Right hindlimb (tissue), 1 donor: Measurements from ENCODE around the gene CA10.
A peak's percentile ranks its signal among the peaks of the same experiment; 100 is the strongest.

Experiments used
- DNase-seq: peaks from one replicate; pipeline ENCODE4 v3.0.0-alpha.2; 2018

CA10 gene

GRCh38 chr17:52158450-52159042, at the start of gene CA10:
CA10 (minus strand) TSS chr17:52158714.
- peak; percentile 24 for DNase-seq

- DNase-seq = no peak
Observed at GRCh38 chr17:52207796-52208195, 49.3 kb upstream of the CA10 start.

GRCh38 chr17:52202520-52203080, 44.1 kb upstream of the CA10 start:
- no peak for DNase-seq

GRCh38 chr17:52201767-52202519, 43.4 kb upstream of the CA10 start:
- no peak for DNase-seq

GRCh38 chr17:52191491-52191890, 33.0 kb upstream of the CA10 start:
- peak; percentile 30 for DNase-seq

- DNase-seq = no peak
Observed at GRCh38 chr17:52181782-52182181, 23.3 kb upstream of the CA10 start.

- no peak for DNase-seq
Observed at GRCh38 chr17:52178012-52178411, 19.5 kb upstream of the CA10 start.

GRCh38 chr17:52170963-52171572, 12.6 kb upstream of the CA10 start:
- peak; percentile 47 for DNase-seq

- DNase-seq = no peak
Observed at GRCh38 chr17:52160136-52160567, 1.6 kb upstream of the CA10 start.

GRCh38 chr17:52159246-52160135, 977 bp upstream of the CA10 start:
- no peak for DNase-seq

- DNase-seq = peak; percentile 19
Observed at GRCh38 chr17:52157603-52158449, 688 bp downstream of the CA10 start.

GRCh38 chr17:52156576-52157570, 1.6 kb downstream of the CA10 start:
- DNase-seq = peak; percentile 24

- no peak for DNase-seq
Observed at GRCh38 chr17:52155301-52155700, 3.2 kb downstream of the CA10 start.

- DNase-seq = no peak
Observed at GRCh38 chr17:52154466-52154865, 4.0 kb downstream of the CA10 start.

- DNase-seq = no peak
Observed at GRCh38 chr17:52150935-52151334, 7.6 kb downstream of the CA10 start.

GRCh38 chr17:52149626-52150025, 8.9 kb downstream of the CA10 start:
- DNase-seq = no peak

GRCh38 chr17:52148969-52149351, 9.6 kb downstream of the CA10 start:
- DNase-seq = no peak

GRCh38 chr17:52148288-52148968, 10.1 kb downstream of the CA10 start:
- DNase-seq = no peak

GRCh38 chr17:52147872-52148271, 10.6 kb downstream of the CA10 start:
- no peak for DNase-seq

GRCh38 chr17:52147431-52147830, 11.1 kb downstream of the CA10 start:
- DNase-seq = no peak
